Measurements from ENCODE around the gene TRIML1.

Gene TRIML1

DNA sequence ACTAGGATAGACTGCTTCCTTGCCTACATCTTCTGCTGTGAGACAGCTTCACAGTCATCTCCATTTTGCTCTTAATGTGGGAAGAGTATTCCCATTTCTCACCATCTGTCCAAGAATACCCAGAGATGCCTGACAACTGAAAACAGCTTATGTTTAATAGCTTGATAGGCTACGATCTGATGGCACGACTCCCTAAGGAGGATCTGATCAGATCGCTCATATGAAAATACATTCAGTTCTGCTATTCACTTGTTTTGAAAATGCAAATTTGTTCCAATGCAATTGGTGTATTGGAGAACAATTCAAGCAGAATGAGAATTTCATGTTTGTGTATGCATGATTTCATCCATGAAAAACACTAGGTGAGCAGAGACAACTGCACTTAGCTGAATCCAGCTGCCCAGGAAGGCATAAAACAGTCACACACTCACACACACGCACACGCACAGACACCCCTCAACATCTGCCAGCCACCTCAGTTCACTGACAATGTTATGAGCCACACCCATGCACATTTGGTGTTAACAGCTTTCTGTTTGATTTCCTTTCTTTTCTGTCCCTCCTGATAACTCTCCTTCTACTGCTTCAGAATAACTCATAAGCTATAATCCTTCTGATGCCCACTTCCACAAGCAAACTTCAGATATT is 29.6 kb downstream of the TRIML1 start:
- TF ChIP-seq NFIC (IDR thresholded peaks at IDR 0.05) (no peak), TCF12 (IDR thresholded peaks at IDR 0.05; ENCODE audit: low read depth) (no peak), USF1 (IDR thresholded peaks at IDR 0.05) (no peak), EGR1 (IDR thresholded peaks at IDR 0.05) (no peak), EP300 (IDR thresholded peaks at IDR 0.05; ENCODE audit: borderline replicate concordance) (no peak), CEBPB (IDR thresholded peaks at IDR 0.05) (no peak), TEAD4 (IDR thresholded peaks at IDR 0.05) (no peak), REST (IDR thresholded peaks at IDR 0.05; ENCODE audit: low read depth) (no peak), TAF1 (IDR thresholded peaks at IDR 0.05; ENCODE audit: low read depth) (no peak), YY1 (IDR thresholded peaks at IDR 0.05; ENCODE audit: low read depth) (no peak), FOXM1 (IDR thresholded peaks at IDR 0.05; ENCODE audit: borderline replicate concordance, low read depth) (no peak), CREB1 (IDR thresholded peaks at IDR 0.05; ENCODE audit: low read depth) (no peak), ZBTB7A (IDR thresholded peaks at IDR 0.05; ENCODE audit: low read depth) (no peak), RAD21 (IDR thresholded peaks at IDR 0.05; ENCODE audit: low read depth) (no peak)
- TF ChIP-seq, protein P1, sequence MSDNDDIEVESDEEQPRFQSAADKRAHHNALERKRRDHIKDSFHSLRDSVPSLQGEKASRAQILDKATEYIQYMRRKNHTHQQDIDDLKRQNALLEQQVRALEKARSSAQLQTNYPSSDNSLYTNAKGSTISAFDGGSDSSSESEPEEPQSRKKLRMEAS (IDR thresholded peaks at IDR 0.05) = no peak

- TF ChIP-seq USF1 (IDR thresholded peaks at IDR 0.05) (no peak), EGR1 (IDR thresholded peaks at IDR 0.05) (no peak), TAF1 (IDR thresholded peaks at IDR 0.05; ENCODE audit: low read depth) (no peak)
Observed at GRCh38 chr4:188171551-188171950, 32.3 kb downstream of the TRIML1 start.

- TF ChIP-seq USF1 (IDR thresholded peaks at IDR 0.05) (no peak), ZBTB7A (IDR thresholded peaks at IDR 0.05; ENCODE audit: low read depth) (no peak), REST (IDR thresholded peaks at IDR 0.05; ENCODE audit: low read depth) (no peak), CREB1 (IDR thresholded peaks at IDR 0.05; ENCODE audit: low read depth) (no peak), CEBPB (IDR thresholded peaks at IDR 0.05) (no peak), FOXM1 (IDR thresholded peaks at IDR 0.05; ENCODE audit: borderline replicate concordance, low read depth) (no peak), EGR1 (IDR thresholded peaks at IDR 0.05) (no peak), NFIC (IDR thresholded peaks at IDR 0.05) (no peak), RAD21 (IDR thresholded peaks at IDR 0.05; ENCODE audit: low read depth) (no peak), YY1 (IDR thresholded peaks at IDR 0.05; ENCODE audit: low read depth) (no peak), TCF12 (IDR thresholded peaks at IDR 0.05; ENCODE audit: low read depth) (no peak), EP300 (IDR thresholded peaks at IDR 0.05; ENCODE audit: borderline replicate concordance) (no peak), TEAD4 (IDR thresholded peaks at IDR 0.05) (no peak), TAF1 (IDR thresholded peaks at IDR 0.05; ENCODE audit: low read depth) (no peak)
- TF ChIP-seq, protein P1 (IDR thresholded peaks at IDR 0.05) = no peak
Observed at GRCh38 chr4:188175288-188175687, 36.0 kb downstream of the TRIML1 start.

- TF ChIP-seq NFIC (IDR thresholded peaks at IDR 0.05) = no peak
- TF ChIP-seq FOXM1 (IDR thresholded peaks at IDR 0.05; ENCODE audit: borderline replicate concordance, low read depth) = no peak
- TF ChIP-seq REST (IDR thresholded peaks at IDR 0.05; ENCODE audit: low read depth) = no peak
- no peak for TF ChIP-seq ZBTB7A (IDR thresholded peaks at IDR 0.05; ENCODE audit: low read depth)
- no peak for TF ChIP-seq USF1 (IDR thresholded peaks at IDR 0.05)
- TF ChIP-seq CREB1 (IDR thresholded peaks at IDR 0.05; ENCODE audit: low read depth) = no peak
- no peak for TF ChIP-seq RAD21 (IDR thresholded peaks at IDR 0.05; ENCODE audit: low read depth)
- no peak for TF ChIP-seq TCF12 (IDR thresholded peaks at IDR 0.05; ENCODE audit: low read depth)
- TF ChIP-seq EGR1 (IDR thresholded peaks at IDR 0.05) = no peak
- TF ChIP-seq, protein P1 (IDR thresholded peaks at IDR 0.05) = no peak
- no peak for TF ChIP-seq CEBPB (IDR thresholded peaks at IDR 0.05)
- no peak for TF ChIP-seq EP300 (IDR thresholded peaks at IDR 0.05; ENCODE audit: borderline replicate concordance)
- TF ChIP-seq TEAD4 (IDR thresholded peaks at IDR 0.05) = no peak
- no peak for TF ChIP-seq TAF1 (IDR thresholded peaks at IDR 0.05; ENCODE audit: low read depth)
- TF ChIP-seq YY1 (IDR thresholded peaks at IDR 0.05; ENCODE audit: low read depth) = no peak
Observed at GRCh38 chr4:188177997-188178675, 38.9 kb downstream of the TRIML1 start.
